CD4-positive, alpha-beta T cell treated with Interleukin-15 for 1 hour (primary cell): ENCODE measurements around the gene ALKBH6.

Source experiments
- DNase-seq: peaks from one replicate; pipeline ENCODE4 v3.0.0-alpha.2; 2020

Gene ALKBH6

DNA sequence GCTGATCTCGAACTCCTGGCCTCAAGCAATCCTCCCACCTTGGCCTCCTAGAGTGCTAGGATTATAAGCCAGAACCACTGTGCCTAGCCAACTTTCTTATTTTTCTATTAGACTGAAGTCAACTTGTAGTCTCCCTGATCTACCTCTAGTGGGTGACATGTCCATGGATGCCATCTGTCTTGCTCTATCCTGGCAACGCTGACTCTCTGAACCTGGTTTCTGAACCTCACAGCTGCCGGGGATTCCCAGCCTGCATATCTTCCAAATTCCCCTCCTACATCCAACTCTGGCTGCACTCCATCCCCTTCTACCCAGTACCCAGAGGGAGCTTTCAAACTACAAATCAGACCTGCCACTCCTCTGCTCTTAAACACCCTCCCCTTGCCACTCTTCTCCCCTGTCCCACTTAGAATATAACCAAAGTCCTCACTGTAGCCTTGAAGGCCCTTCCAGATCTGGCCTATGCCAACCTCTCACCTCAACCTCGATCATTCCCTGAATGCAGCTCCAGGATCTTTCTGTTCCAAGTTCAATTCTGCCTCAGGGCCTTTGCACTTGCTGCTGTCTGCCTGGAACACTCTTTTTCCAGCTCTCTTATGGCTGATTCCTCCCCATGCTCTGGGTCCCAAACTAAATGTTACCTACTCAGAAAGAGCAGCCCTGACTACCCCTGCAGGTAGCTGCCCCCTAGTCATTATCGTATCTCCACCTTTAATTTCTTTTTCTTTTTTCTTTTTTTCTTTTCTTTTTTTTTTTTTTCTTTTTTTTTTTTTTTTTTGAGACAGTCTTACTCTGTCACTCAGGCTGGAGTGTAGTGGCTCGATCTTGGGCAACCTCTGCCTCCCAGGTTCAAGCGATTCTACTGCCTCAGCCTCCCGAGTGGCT, 16.5 kb upstream of the ALKBH6 start:
- DNase-seq, result no peak

DNA sequence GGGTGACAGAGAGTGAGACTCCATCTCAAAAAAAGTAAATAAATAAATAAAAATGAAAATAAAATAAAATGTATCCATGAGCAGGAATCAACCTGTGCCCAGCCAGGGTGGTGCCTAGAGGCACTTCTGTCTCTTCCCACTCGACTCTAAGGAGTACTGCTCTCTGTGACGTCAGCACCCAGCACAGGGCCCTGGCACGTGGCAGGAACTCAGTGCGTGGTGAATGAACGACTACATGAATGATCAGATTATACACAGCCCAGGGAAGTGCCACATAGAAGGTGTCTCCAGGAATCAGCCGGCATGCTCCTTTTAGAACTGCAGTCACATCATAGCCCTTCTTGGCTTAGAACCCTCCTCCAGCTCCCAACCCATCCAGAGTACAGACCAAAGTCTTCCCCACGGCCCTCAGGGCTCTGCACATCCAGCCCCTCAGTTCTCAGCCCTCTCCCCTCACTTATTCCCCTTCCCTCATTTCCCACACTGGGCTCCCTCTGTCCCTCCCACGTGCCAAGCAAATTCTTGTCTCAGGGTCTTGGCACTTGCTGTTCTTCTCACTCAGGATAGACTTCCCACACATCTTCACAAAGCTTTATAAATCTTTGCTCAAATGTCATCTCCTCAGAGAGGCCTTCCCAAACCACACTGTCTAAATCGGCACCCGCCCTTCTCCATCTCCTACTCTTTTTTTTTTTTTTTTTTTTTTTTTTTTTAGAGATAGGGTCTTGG, 14.5 kb upstream of the ALKBH6 start:
- DNase-seq, result no peak

DNA sequence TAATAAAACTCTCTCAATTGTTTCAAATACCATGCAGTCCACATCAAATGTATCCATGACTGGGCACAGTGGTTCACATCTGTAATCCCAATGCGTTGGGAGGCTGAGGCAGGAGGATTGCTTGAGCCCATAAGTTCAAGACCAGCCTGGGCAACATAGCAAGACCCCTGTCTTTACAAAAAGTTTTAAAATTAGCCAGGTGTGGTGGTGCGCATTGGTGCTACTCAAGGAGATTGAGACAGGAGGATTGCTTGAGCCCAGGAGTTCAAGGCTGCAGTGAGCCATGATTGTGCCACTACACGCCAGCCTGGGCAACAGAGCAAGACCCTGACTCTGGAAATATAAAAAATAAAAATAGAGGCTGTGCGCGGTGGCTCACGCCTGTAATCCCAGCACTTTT, 13.7 kb upstream of the ALKBH6 start:
- no peak for DNase-seq

DNA sequence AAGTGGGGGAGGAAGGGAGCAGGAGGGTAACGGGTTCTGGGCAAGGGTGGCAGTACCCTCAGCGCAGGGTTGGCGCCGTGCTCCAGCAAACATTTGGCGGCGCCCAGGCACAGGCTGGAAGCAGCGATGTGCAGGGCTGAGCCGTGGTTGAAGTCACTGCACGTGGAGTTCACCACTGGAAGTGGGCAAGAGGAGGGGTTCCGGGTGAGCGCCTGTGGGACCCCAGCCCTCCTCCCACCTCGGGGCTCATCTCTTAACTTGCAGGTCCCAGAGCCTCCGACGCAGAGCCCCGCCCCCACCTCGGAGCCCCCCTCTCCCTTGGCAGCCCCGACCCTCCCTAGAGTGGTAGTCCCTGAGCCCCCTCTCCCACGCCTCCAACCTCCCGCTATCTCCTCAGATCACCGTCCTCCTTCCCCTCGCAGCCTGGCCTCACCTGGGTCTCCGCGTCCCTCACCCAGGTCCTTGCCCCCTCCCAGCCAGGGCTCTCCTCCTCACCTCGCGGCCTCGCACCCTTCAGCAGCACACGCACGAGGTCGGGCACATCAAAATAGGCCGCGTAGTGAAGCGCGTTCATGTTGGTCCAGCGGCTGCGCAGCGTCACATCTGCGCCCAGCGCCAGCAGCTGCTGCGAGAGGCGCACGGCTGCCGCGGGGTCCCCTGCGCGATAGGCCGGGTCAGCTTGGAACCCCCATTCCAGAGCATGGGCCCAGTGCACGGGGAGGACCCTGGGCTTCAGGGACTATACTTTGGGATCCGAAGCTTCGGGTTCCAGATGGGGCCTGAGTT, 12.3 kb upstream of the ALKBH6 start:
- DNase-seq, result no peak

DNA sequence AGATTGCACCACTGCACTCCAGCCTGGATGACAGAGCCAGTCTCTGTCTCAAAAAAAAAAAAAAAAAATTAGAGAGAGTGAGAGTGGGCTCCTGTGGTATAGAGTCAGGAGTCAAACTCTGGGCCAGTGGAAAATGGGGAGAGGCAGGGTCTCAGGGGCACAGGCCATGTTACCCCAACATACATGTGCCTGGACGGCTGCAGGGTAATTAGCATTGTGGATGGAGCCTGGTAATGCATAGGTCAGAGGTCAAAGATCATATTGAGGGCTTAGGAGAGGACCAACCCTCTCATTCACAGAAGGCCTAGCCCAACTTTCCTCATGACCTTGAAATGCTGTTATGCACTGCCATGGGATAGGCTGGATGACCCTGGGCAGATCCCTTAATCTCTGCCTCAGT, 11.5 kb upstream of the ALKBH6 start:
- no peak for DNase-seq

DNA sequence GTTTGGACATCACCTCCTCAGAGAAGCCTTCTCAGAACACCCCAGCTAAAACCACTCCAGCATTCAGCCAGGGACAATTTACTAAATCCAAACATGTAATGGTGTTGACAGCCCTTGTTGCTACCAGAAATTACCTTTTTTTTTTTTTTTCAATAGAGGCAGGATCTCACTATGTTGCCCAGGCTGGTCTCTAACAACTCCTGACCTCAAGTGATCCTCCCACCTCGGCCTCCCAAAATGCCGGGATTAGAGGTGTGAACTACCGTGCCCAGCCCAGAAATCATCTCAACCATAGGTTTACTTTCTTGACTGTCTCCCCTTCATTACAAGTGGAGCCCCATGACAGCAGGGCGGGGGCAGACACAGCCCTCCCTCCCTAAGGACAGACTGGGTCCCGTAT, 9.4 kb upstream of the ALKBH6 start:
- DNase-seq, result no peak

DNA sequence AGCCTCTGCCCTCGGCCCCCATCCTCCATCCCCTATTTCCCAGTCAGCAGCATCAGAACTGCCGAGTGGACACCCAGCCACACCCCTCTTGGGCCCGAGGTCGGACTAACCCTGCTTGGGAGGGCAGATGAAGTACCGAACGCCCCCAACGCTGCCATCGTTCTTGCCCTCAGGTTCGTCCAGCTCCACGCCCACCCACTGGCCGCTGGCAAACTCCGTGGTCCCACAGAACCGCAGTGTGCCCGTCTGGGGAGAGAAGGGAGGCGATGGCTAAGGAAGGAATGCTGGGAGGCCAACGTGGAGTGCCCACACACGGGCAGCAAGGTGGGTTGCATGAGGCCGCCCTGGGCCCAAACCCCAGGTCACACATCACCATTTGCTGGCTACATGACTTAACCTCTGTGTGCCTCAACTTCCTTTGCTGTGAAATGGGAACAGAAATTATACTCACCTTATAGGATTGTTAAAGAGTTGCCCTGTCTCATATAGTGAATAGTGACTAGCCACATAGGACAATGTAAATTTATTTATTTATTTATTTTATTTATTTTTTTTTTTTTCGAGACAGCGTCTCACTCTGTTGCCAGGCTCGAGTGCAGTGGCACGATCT, 5.2 kb upstream of the ALKBH6 start:
- DNase-seq, result no peak

DNA sequence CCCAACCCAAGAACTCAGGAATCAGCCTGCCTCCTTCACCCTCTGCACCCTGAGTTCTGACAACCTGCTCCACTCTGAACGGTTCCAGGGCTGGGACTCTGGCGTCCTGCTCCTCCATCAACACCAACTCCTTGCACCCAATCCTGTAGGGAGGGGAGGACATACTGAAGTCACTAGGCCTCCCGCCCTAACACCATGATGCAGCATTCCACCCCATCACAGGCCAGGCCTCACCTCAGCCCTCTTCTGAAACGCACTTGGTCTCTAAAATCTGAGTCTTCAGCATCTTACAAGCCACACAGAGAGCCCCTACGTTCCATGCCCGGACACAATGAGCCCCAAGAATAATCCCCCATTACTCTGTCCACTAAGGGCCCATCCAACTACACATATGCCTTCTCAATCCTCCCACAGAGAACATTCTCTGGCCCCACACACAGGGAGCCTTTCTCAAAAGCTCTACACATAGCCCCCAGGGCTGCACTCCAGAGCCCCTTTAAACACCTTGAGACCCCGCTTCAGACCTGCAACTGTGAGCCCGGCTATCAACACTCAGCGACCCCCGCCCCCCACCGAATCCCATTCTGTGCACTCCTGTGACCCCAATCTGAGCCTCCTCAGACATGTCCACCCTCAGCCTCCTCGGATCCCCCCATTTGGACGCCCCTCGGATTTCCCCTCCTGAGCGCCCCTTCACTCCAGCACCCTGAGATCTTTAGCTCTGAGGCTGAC, 567 bp downstream of the ALKBH6 start:
- DNase-seq, result no peak

DNA sequence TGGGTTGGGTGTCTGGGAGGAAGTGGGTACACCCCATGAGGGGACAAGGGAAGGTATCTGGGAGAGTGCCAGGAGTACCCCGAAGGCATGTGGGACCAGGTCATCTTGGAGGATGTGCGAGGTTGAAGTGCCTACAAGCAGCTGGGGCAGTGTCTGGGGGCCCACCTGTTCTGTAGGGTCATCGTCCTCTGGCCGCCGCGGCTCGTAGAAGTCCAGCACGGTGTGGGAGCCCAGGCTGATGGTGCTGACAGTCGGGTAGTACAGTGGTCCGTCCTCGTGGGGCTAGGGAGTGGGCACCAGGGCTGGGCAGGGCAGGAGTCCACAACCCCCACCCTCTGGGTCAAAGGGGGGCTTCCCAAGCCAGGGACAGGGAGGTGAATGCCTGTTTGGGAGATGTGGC, 3.6 kb downstream of the ALKBH6 start:
- DNase-seq, result no peak

DNA sequence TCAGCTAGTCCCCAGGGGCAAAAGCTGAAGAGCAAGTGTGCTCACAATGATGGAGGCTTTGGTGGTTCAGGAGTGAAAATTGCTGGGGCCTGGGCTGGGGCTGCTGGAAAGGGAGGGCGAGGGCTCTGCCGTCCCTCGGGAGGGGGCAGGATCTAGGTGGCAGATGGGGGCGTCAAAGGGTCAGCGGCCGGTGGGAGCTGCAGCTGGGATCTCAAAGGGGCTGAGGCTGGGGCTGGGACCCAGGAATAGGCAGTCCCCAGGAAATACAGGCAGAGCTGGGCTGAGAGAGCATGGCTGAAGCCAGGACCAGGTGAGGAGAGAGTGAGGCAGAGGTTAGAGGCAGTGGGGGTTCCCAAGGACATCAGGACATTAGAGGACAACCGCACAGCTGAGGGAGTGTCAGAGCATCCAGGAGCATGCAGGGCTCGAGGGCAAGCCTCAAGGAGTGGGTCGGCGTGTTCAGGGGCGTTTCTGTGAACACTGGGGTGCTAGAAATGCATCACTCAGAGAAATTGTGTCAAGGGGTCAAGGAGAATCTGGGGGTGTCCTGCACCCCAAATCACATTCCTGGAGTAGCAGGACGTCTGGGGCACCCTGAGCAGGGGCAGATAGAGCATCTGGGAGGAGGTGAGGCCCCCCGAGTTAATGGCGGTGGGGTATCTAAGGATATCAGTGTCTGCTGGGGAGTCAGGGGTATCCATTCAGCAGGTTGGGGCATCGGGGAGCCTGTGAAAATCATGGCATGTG, 4.2 kb downstream of the ALKBH6 start:
- DNase-seq, result no peak

DNA sequence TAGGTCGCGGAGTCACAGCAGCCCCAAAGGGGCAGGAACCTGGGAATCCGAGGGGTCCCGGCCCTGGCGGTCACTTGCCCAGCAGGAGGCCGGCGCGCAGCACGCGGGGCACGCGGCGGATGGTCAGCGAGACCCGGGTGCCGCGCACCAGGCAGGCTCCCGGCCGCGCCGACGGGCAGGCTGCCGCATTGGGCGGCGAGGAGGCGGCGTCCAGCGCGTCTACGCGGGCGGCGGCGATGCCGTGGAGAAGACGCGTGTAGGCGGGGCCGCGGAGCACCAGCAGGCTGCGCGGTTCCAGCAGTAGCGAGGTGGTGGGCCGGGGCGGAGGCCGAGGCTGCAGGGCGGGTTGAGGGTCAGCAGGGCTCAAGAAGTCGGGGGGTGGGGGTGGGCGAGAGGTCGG, 4.8 kb downstream of the ALKBH6 start:
- peak; percentile 34 for DNase-seq

DNA sequence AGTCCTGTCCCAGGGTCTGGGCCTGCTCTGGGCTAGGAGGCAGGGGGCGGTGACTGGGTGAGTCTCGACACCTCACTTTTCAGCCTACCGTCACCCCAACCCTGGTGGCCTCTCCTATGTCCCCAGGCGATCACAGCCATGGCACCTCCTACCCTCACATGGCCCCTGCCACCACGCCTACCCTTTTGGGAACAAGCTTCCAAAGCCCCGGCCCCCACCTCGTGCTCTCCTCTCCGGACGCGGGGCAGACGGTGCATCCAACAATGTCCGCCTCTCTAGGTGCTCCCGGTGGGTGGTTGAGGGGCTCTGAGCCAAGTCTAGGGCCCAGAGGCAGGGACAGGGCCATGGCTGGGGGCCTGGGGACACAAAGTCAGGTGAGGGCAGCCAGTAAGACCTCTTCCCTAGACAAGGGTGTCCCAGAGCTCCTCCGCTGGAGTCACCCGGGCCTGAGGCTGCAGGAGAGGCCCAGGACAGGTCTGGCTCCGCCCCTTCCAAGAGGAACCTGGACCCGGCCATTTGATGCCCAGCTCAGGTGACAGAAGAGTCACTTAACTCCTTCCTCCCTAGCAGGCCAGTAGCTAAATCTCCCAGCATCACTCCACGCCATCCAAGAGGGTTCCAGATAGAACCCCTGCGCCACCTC, 5.6 kb downstream of the ALKBH6 start, which contains the start of gene SYNE4:
Gene SYNE4 (minus strand): TSS at position 478 of the 643 bp plus-strand sequence. CDS start 132 bp downstream, at position 346.
- DNase-seq, result no peak

DNA sequence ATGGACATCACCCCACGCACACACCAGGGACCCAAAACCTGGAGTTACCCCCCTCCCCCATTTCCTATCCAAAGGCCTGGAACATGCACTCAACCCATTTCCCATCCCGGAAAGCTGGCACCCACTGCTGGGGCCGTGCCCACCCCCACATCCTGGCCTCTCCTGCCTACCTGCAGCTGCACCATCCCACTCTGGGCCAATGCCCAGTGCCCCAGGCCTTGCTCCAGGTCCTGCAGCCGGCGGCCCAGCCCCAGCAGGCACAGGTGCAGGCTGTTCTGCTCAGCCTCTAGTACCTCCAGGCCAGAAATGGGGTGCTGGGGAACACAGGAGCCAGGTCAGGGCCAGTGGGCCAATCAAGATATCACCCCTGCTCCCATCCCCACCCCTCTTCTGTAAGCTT, 7.1 kb downstream of the ALKBH6 start:
- no peak for DNase-seq

DNA sequence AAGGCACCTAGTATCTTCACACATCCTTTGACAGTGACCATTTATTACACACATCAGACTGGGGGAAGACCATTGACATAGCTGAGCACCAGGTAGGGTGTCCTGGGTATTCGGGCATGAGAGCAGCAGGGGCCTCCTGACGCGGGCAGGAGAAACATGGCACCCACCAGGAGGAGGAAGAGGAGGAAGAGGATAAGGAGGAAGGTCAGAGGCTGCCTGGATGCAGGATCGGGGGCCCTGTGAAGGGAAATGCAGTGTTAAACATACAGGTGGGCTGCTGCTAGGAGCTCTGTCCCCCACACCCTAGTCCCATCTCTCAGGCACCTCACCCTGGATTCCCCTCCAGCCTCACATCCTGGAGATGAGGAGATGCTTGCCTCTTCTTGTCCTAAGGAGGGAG, 10.7 kb downstream of the ALKBH6 start:
- DNase-seq, result no peak

DNA sequence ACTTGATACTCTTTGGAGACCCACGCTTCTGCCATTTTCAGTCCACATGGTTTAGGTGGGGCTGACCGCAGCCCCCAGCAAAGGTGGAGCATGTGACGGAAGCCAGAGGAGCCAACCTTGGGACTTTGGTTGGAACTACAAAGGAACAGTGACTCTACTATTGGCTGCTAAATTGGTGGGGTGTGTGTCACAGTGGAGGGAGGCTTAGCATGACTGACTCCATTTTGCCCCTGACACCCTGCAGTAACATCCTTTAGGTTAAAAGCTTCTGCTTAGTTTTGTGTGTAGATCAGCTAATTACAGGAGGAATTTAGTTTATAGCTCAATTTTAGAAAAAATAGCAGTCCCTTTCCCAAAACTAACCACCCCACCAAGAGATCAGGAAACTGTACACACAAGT, 12.4 kb downstream of the ALKBH6 start:
- DNase-seq, result no peak

DNA sequence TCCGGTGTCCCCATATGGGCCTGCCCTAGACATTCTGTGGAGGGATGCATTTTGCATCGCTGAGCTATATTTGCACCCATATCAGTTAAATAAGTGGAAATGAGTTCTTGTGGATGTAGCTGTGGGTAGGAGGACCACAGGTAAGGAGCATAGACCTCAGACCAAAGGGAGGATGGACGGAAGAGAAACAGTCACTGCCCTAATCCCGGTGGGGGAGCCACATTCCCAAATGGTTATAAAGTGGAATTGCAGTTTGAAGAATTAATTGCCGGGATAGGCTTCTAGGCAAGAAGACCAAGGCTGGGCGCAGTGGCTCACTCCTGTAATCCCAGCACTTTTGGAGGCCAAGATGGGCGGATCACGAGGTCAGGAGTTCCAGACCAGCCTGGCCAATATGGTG, 17.2 kb downstream of the ALKBH6 start:
- no peak for DNase-seq

DNA sequence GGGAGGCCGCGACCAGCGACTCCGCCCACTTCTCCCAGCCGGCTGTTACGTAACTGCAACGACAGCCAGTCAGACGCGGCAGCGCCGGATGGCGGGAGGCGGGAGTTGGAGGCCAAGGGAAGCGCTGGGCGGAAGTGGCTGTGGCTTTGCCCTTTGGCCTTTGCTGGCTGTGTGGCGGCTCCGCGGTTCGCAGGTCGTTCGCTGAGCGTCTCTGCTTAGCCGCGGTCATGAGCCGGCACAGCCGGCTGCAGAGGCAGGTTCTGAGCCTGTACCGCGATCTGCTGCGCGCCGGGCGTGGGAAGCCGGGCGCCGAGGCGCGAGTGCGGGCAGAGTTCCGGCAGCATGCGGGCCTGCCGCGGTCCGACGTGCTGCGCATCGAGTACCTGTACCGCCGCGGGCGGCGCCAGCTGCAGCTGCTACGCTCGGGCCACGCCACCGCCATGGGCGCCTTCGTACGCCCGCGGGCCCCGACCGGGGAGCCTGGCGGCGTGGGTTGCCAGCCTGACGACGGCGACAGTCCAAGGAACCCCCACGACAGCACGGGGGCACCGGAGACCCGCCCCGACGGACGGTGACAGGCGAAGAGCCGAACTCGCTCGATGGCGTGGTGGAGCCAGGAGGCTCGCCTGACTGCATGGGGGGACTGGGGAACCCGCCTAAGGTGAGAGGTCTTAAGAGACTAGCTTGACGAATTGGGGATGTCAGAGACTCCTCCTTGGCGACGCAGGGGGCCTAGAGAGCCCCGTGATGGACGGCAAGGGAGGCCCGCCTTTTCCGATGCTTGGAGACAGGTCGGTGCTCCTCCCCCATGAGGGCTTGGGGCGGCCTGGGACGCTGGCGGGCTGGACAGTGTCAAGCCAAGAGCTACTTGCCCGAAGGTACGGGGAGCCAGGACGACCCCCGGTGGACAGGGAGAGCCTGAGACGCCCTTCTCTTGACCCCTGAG, 18.7 kb downstream of the ALKBH6 start, which contains the start of gene SDHAF1:
Gene SDHAF1 (plus strand): TSS at position 141 of the 946 bp plus-strand sequence. CDS start 87 bp downstream, at position 228.
- peak; percentile 92 for DNase-seq

DNA sequence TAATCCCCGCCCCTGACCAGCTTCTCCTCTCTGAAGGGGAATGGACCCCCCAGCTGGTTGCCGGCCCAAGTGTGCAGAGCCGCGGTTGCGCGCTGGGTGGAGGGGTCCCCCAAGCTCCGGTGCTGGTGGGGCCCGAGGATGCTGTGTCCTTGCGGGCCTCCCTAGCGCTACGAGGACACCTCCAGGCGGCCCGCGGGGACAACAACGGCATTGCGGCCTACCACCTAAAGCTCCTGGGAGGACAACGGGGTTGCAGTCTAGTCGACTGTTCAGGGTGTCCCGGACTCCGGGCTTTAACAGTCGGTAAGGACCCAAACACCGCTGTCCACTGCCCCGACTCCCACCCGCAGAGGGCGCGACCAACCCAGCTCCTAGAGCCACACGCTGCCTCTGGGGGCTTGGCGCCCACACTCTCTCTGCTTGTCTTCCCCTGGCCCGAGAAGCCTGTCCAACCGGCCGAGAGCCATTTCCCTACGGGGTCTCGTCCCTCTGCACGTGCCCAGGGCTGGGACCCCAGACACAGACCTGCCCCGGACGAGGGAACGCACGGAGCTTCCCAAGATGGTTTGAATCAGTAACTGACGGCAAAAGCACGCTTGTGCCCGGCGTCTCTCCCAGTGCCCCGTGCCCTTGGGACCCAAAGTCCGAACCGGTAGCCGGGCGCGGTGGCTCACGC, 20.0 kb downstream of the ALKBH6 start:
- DNase-seq, result no peak
